HG03064 (cell line): Measurements from ENCODE around the gene TMBIM4.
A peak's percentile ranks its signal among the peaks of the same experiment; 100 is the strongest.
"Not testable (repeated sequence)": the region's sequence is repeated elsewhere in the genome, so short reads cannot be mapped to it uniquely, and the experiment has no call there.

ENCODE experiments used
- ATAC-seq: cut with Tn5 transposase; IDR thresholded peaks from one replicate; pipeline ENCODE4 v1.9.1; 2021; ENCODE audit warnings: low read depth; ENCODE audit not compliant: unreplicated experiment

TMBIM4 gene

GRCh38 chr12:66169221-66170170 is at the start of gene TMBIM4:
TMBIM4 (minus strand) TSS chr12:66169996; CDS start chr12:66169951, 45 bp downstream.
- peak; percentile 84 for ATAC-seq

DNA sequence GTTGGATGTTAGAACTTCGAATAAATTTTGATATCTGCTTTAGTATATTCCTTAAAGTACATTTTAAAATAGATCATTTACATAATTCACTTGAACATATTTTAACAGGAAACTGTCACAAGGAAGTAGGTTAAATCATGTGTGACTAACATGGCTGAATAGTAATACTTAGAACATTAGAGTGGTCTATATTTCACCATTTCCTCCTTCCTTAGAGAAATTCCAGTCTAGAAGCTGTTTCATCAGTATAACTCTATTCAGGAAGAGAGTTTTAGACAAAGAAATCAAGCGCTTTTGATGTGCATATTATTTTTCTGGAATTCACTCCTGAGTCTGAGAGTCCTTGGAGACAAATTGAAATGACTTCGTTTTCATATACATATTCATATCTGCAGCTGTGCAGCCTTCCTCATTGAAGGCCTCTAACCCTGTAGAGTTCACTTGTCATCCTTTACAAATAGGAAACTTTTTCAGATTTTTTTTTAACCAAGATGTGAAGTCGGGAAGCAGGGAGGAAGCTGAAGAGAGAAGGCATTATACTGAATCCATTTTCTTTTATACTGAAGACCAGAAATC is 47.6 kb upstream of the TMBIM4 start:
- ATAC-seq = no peak

DNA sequence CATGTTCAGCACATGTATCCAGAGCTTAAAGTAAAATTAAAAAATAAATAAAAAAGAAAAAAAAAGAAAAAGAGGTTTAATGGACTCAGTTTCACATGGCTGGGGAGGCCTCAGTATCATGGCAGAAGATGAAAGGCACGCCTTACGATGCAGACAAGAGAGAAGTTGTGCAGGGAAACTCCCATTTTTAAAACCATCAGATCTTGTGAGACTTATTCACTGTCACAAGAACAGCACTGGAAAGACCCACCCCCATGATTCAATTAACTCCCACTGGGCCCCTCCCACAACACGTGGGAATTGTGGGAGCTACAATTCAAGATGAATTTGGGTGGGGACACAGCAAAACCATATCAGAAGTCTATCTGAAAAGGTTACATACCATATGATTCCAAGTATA is 43.2 kb upstream of the TMBIM4 start:
- not testable (repeated sequence) for ATAC-seq

- not testable (repeated sequence) for ATAC-seq
Observed at GRCh38 chr12:66211573-66211972, 41.8 kb upstream of the TMBIM4 start.

DNA sequence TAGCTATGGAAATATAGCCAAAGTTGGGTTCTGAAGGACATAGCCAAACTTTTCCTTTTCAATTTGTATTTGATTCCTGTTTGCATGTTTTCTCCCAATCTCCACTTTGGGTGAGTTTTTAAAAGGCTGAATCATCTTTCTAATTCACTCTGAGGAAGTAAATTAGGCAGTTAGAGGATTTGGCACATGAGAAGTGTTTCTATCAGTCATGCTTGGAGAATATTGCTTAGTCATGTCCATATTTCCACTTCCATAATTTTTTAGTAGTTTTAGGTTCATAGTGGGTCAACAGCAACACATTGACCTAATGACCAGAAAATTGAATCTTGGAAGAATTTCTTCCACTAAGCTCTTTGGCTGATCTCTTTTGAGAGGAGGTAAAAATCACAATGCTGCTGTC is 41.0 kb upstream of the TMBIM4 start:
- ATAC-seq = no peak

- no peak for ATAC-seq
Observed at GRCh38 chr12:66206141-66206540, 36.3 kb upstream of the TMBIM4 start.

GRCh38 chr12:66203820-66204219 is 34.0 kb upstream of the TMBIM4 start:
- no peak for ATAC-seq

DNA sequence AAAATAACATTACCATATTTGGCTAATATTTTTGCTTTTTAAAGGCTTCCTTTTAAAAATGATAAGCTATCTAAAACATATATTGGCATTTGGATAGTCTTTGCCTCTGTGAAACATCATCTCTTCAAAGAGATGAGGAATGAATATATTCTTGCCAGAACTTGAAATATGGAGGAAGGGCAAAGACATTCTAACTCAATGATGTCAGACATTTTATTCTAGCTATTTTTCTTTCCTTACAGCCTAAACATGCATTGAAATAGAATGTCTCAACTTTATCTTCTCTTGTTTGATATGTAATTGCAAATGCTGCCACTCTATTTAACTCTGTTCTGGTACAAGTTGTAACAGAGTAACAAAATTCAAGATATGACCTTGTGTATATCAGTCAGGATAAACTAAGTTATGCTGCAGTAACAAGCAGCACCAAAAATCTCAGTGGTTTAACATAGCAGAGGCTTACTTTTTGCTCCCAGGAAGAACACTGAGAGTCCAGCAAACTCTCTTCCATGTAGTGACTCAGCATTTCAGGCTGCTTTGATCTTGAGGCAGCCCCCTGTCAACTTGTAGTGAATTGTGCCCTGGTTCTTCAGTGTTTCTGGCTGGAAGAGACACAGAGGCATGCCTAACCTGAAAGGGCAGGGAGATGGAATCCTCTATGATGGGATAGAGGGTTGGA is 30.2 kb upstream of the TMBIM4 start:
- no peak for ATAC-seq

DNA sequence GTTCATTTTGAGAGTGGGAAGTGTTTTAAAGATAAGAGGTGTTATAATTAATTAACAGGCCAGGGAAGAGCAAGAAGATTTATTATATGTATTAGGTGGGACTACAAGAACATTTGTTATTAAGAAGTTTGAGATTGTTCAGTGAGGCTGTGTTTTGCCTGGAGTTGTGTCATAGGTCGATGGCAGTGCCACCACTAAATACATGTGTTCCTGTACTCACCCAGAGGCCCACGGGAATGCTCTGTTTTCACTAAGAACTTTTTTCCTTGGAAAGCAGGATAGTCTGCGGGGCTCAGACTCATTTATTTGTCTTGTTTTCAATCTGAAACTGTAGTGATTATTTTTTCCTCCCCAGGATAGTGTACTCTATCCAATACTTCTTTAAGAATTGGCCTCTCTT is 29.3 kb upstream of the TMBIM4 start:
- ATAC-seq = no peak

DNA sequence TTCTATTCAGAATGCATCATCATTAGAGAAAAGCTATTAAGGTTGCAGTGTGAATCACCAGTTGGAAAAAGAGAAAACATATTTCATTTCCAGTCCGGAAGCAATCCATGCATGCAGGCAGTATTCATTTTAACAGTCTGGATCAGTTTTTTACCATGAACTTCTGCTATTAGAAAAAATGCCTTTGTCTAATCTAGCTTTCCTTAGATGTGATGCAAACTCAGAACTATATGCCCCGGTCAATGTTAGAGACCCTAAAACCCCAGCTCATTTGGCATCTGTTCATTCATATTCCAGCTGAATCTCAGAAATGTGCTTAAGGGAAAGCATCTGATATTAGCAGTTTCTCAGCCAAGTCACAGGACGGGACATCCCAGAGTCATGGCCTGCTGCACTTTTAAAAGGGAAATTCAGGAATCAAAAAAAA is 27.7 kb upstream of the TMBIM4 start:
- no peak for ATAC-seq

GRCh38 chr12:66196806-66197205 is 27.0 kb upstream of the TMBIM4 start:
- ATAC-seq = peak; percentile 88

DNA sequence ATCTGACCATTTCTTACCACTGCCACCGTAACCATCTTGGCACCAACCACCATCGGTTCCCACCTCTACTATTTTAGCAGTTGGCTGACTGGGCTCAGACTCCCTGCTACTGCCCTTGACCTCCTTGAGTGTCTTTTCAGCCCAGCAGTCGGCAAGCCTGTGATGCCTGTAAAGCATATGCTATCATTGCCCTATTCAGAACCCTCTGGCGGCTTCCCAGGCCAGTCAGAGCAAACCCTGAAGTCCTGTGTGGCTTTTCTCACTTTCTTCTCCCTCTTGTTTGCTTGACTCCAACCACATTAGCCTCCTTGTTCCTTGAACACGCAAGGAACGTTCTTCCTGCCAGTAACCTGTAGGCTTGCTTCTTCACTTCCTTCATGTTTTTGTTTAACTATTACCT is 25.4 kb upstream of the TMBIM4 start:
- no peak for ATAC-seq

GRCh38 chr12:66194122-66194521 is 24.3 kb upstream of the TMBIM4 start:
- ATAC-seq = no peak

- no peak for ATAC-seq
Observed at GRCh38 chr12:66191547-66192126, 21.8 kb upstream of the TMBIM4 start.

DNA sequence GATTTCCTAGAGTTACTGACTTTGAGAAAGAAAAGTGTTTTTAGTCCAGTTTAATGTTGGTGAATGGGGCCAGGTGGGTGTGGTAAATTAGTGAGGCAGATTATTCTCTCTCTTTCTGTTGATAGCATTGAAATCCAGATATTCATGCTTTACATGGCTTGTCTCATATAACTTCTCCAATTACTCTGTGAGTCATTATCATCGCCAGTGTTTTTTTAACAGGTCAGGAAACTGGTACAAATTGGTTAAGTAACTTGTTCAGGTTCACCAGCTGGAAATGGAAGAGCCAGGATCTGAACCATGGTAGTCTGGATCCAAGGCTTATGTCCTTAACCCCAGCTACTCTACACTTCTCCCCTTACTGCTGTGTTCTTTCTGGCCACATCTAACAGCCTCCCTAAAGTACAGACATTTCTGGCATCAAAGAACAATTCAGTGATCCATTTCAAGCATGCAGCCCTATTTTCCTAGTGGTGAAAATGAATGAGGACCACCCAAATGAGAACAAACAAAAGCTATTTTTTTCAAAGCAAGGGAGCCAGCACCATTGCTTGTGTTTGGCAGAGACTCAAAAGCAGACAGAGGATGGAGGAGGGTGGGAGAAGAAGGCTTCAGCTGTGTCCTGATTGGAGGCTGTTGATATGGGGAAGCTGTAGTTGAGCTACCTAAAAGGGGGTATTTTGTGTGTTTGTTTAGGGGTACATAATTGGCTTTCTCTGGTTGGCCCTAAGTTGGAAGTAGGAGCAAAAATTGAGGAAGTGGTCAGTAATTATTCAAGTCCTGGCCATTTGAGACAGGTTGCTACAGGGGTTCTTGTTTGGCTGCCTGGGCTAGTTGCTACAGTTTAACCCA is 20.9 kb upstream of the TMBIM4 start:
- ATAC-seq = no peak

DNA sequence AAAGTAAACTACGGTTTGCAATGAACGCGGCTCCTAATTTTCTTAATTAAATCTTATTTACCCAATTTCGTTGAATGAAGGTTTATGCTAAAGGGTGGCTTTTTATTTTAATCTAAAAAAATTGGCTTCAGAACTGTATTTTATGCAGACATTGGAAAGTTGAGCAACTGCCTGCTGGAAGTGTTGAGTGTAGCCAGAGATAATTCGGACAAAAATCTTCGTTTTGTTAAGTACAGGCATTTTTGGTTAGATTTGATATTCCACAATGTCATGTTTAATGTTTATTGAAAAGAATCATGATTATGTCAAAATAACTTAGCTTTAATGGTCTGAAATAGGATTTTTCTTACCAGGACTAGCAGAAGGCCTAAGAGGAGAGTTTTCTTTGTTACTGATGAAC is 20.1 kb upstream of the TMBIM4 start:
- no peak for ATAC-seq

GRCh38 chr12:66189486-66189843 is 19.7 kb upstream of the TMBIM4 start:
- ATAC-seq = no peak

GRCh38 chr12:66188584-66189485 is 19.0 kb upstream of the TMBIM4 start, which contains the start of gene IRAK3:
IRAK3 (plus strand) TSS chr12:66189214; CDS start chr12:66189300, 86 bp downstream.
- ATAC-seq = peak; percentile 60

- ATAC-seq = no peak
Observed at GRCh38 chr12:66187821-66188220, 18.0 kb upstream of the TMBIM4 start.
